Right atrium auricular region (tissue), 2 donors: ENCODE data around the gene ADH1A. TPM values are rescaled to one million over a fixed set of nuclear protein-coding genes. Genes with fewer than 3 reads are reported as not detected.
"Not testable (repeated sequence)": the region's sequence is repeated elsewhere in the genome, so short reads cannot be mapped to it uniquely, and the experiment has no call there.

ENCODE experiments used
- DNase-seq: peaks from one replicate; pipeline ENCODE4 v3.0.0-alpha.2; 2019; ENCODE audit warnings: low spot score
- H3K27ac ChIP-seq, 2 donors: fragments of 200-600 bp; sonication (generic); 1 replicate in 1 of 2; 2 replicates in 1 of 2; pipeline ENCODE4 v1.5.1; 2016 to 2019
- H3K27me3 ChIP-seq, 2 donors: fragments of 200-600 bp; sonication (generic); one replicate each; pipeline versions ENCODE4 v1.5.1 to v1.6.0; 2017 to 2019
- H3K36me3 ChIP-seq: fragments of 200-600 bp; sonication (generic); one replicate; pipeline ENCODE4 v1.5.1; 2016
- H3K4me1 ChIP-seq, 2 donors: fragments of 200-600 bp; sonication (generic); one replicate each; pipeline versions ENCODE4 v1.5.1 to v1.6.0; 2017 to 2019
- H3K4me3 ChIP-seq, 2 donors: fragments of 200-600 bp; sonication (generic); 1 replicate in 1 of 2; 2 replicates in 1 of 2; pipeline ENCODE4 v1.5.1; 2017 to 2019; ENCODE audit warnings: mild to moderate bottlenecking in 1 of 2, moderate library complexity in 1 of 2
- H3K9me3 ChIP-seq, 2 donors: fragments of 200-600 bp; sonication (generic); one replicate each; pipeline ENCODE4 v1.5.1; 2019
- CTCF ChIP-seq, 2 donors: fragments of 200-600 bp; sonication (generic); IDR thresholded peaks; one replicate each; pipeline ENCODE4 v1.5.1; 2019; ENCODE audit warnings: antibody characterized with exemption in 2 of 2
- total RNA-seq, 2 donors: library from RNA; depleted of rRNA; stranded (reverse); fragments of >200 nt; gene quantifications; one replicate each; pipeline ENCODE4 v1.1.0, GENCODE V29; 2016

Gene ADH1A
- total RNA-seq, 2 donors from 2014 or later, result not detected

- Histone ChIP-seq H3K9me3 (no peaks in the 10 kb centered on the region), H3K4me1 (no peaks in the 10 kb centered on the region), H3K27me3 (no peaks in the 10 kb centered on the region), H3K27ac (no peak overlapping the region), H3K4me3 (no peak overlapping the region), H3K36me3 (no peaks in the 10 kb centered on the region)
- DNase-seq, result no peak
- TF ChIP-seq CTCF (IDR thresholded peaks at IDR 0.05), result no peak
These were observed 38.0 kb downstream of the ADH1A start for GRCh38 chr4:99252746-99253145.

- H3K36me3 ChIP-seq, result no peaks in the 10 kb centered on the region
- TF ChIP-seq CTCF (IDR thresholded peaks at IDR 0.05), result no peak
- H3K9me3 ChIP-seq, result peaks cover 0 to 12% of the 10 kb centered on the region in 2 donors
- no peak for DNase-seq
- no peaks in the 10 kb centered on the region for H3K4me1 ChIP-seq
- no peak overlapping the region for H3K4me3 ChIP-seq
- no peak overlapping the region for H3K27ac ChIP-seq
- no peaks in the 10 kb centered on the region for H3K27me3 ChIP-seq
These were observed 42.1 kb downstream of the ADH1A start for GRCh38 chr4:99248714-99249113.

GRCh38 chr4:99235955-99236354, 54.8 kb downstream of the ADH1A start:
- no peaks in the 10 kb centered on the region for H3K4me1 ChIP-seq
- H3K9me3 ChIP-seq, result peaks cover 0 to 5% of the 10 kb centered on the region in 2 donors
- no peaks in the 10 kb centered on the region for H3K27me3 ChIP-seq
- TF ChIP-seq CTCF (IDR thresholded peaks at IDR 0.05), result no peak
- no peak overlapping the region for H3K27ac ChIP-seq
- no peak for DNase-seq
- H3K4me3 ChIP-seq, result no peak overlapping the region
- no peaks in the 10 kb centered on the region for H3K36me3 ChIP-seq

- Histone ChIP-seq H3K27ac (no peak overlapping the region), H3K4me1 (no peaks in the 10 kb centered on the region), H3K9me3 (peaks cover 0 to 13% of the 10 kb centered on the region in 2 donors), H3K27me3 (no peaks in the 10 kb centered on the region), H3K36me3 (no peaks in the 10 kb centered on the region), H3K4me3 (no peak overlapping the region)
- no peak for DNase-seq
- no peak for TF ChIP-seq CTCF (IDR thresholded peaks at IDR 0.05)
These were observed 56.3 kb downstream of the ADH1A start for GRCh38 chr4:99234331-99235010.

GRCh38 chr4:99233397-99233796, 57.4 kb downstream of the ADH1A start:
- not testable (repeated sequence) for H3K4me1 ChIP-seq, H3K27me3 ChIP-seq, H3K4me3 ChIP-seq, H3K36me3 ChIP-seq, DNase-seq, H3K27ac ChIP-seq
- H3K9me3 ChIP-seq, result peaks cover 0 to 15% of the 10 kb centered on the region in 2 donors

GRCh38 chr4:99228706-99229105, 62.1 kb downstream of the ADH1A start:
- not testable (repeated sequence) for DNase-seq, H3K27me3 ChIP-seq, H3K27ac ChIP-seq, H3K36me3 ChIP-seq, H3K4me3 ChIP-seq, H3K4me1 ChIP-seq
- H3K9me3 ChIP-seq, result peaks cover 0 to 30% of the 10 kb centered on the region in 2 donors

- H3K36me3 ChIP-seq, H3K4me1 ChIP-seq, H3K27me3 ChIP-seq, H3K27ac ChIP-seq, H3K4me3 ChIP-seq, DNase-seq: not testable (repeated sequence)
- peaks cover 0 to 30% of the 10 kb centered on the region in 2 donors for H3K9me3 ChIP-seq
These were observed 63.1 kb downstream of the ADH1A start for GRCh38 chr4:99227646-99228045.

Other genes starting within 250 kb of the ADH1A start
- 10 to 100 TPM; 67.4 to 76.3 TPM for gene ADH5, start 202.2 kb downstream of the ADH1A start, total RNA-seq
- gene ADH4, start 146.7 kb downstream of the ADH1A start, total RNA-seq, result not detected
- 1 to 10 TPM in 1 of 2 donors, not detected in 1; 3.6 TPM for gene ADH6, start 71.7 kb downstream of the ADH1A start, total RNA-seq
- 100 to 1,000 TPM; 111 to 477 TPM for gene ADH1B, start 30.4 kb upstream of the ADH1A start, total RNA-seq
- 10 to 100 TPM in 1 of 2 donors, 1 to 10 TPM in 1; 4.9 to 12.0 TPM for gene ADH1C, start 61.8 kb upstream of the ADH1A start, total RNA-seq
- gene ADH7, start 144.4 kb upstream of the ADH1A start, total RNA-seq, result not detected
- not detected for gene C4orf17, start 220.0 kb upstream of the ADH1A start, total RNA-seq